Uterus (tissue), 4 donors: ENCODE measurements around the gene RAE1. TPM values are rescaled to one million over a fixed set of nuclear protein-coding genes. Genes with fewer than 3 reads are reported as not detected.

Experiments
- DNase-seq, 2 donors: peaks; one replicate each; pipeline ENCODE4 v3.0.0-alpha.2; 2019 to 2020
- H3K27ac ChIP-seq, 2 donors: fragments of 200-600 bp; sonication (generic); 1 replicate in 1 of 2; 2 replicates in 1 of 2; pipeline ENCODE4 v1.5.1; 2016 to 2018
- H3K27me3 ChIP-seq, 2 donors: fragments of 200-600 bp; sonication (generic); one replicate each; pipeline ENCODE4 v1.5.1; 2018 to 2019; ENCODE audit warnings: control low read depth in 1 of 2
- H3K36me3 ChIP-seq, 2 donors: fragments of 200-600 bp; sonication (generic); one replicate each; pipeline ENCODE4 v1.5.1; 2019; ENCODE audit warnings: control low read depth in 1 of 2
- H3K4me1 ChIP-seq, 2 donors: fragments of 200-600 bp; sonication (generic); one replicate each; pipeline ENCODE4 v1.5.1; 2018 to 2019; ENCODE audit warnings: control low read depth in 1 of 2
- H3K4me3 ChIP-seq, 2 donors: fragments of 200-600 bp; sonication (generic); 1 replicate in 1 of 2; 2 replicates in 1 of 2; pipeline ENCODE4 v1.5.1; 2018 to 2019; ENCODE audit warnings: mild to moderate bottlenecking in 1 of 2
- H3K9me3 ChIP-seq, 2 donors: fragments of 200-600 bp; sonication (generic); one replicate each; pipeline ENCODE4 v1.5.1; 2019; ENCODE audit warnings: control low read depth in 1 of 2
- POLR2A ChIP-seq, 2 donors: fragments of 450-650 bp; IDR thresholded peaks; one replicate each; pipeline ENCODE4 v1.6.1; 2016; ENCODE audit warnings: antibody characterized with exemption in 2 of 2, mild to moderate bottlenecking in 1 of 2, moderate library complexity in 1 of 2
- intact Hi-C: fragments of 100-400 bp; cut with DNase I; formaldehyde crosslinking; loops from one replicate; pipeline ENCODE4 v1.15.1; 2023; ENCODE audit warnings: low total_unique reads
- total RNA-seq, 4 donors: library from RNA; depleted of rRNA in 3 of 4; stranded (reverse); fragments of >200 nt in 3 of 4; gene quantifications; one replicate each; pipeline versions ENCODE4 v1.1.0 to v1.2.4, GENCODE V29; 2014 to 2023
- TF ChIP-seq, protein P1 (sequence below), 4 experiments: fragments of 200-600 bp in 2 of 4; fragments of 450-650 bp in 2 of 4; sonication (generic) in 2 of 4; IDR thresholded peaks; one replicate each; pipeline ENCODE4 v1.5.1; 2016 to 2019; ENCODE audit warnings: antibody characterized with exemption in 4 of 4, mild to moderate bottlenecking in 2 of 4, moderate library complexity in 1 of 4
- donor health status: DM: yes; HTN: yes; CAD: no.

Gene RAE1
- total RNA-seq, 4 donors from 2014 or later: 23.4 to 72.0 (median 36.0) TPM

- Histone ChIP-seq H3K27ac (peak overlapping the region; percentile 78 to 83), H3K9me3 (no peaks in the 10 kb centered on the region), H3K27me3 (no peaks in the 10 kb centered on the region), H3K4me1 (peaks cover 0 to 32% of the 10 kb centered on the region in 2 donors), H3K36me3 (no peaks in the 10 kb centered on the region), H3K4me3 (no peak overlapping the region)
- peak in 1 of 2 donors; percentile 23 for TF ChIP-seq POLR2A (IDR thresholded peaks at IDR 0.05)
- TF ChIP-seq, protein P1, sequence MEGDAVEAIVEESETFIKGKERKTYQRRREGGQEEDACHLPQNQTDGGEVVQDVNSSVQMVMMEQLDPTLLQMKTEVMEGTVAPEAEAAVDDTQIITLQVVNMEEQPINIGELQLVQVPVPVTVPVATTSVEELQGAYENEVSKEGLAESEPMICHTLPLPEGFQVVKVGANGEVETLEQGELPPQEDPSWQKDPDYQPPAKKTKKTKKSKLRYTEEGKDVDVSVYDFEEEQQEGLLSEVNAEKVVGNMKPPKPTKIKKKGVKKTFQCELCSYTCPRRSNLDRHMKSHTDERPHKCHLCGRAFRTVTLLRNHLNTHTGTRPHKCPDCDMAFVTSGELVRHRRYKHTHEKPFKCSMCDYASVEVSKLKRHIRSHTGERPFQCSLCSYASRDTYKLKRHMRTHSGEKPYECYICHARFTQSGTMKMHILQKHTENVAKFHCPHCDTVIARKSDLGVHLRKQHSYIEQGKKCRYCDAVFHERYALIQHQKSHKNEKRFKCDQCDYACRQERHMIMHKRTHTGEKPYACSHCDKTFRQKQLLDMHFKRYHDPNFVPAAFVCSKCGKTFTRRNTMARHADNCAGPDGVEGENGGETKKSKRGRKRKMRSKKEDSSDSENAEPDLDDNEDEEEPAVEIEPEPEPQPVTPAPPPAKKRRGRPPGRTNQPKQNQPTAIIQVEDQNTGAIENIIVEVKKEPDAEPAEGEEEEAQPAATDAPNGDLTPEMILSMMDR (IDR thresholded peaks at IDR 0.05): no peak
- peak; percentile 51 to 68 for DNase-seq
- intact Hi-C loops: loop anchor here (5.0 kb wide), 1 partner anchor 97 kb away; no protein-coding TSS in a partner anchor
These were observed 44.3 kb downstream of the RAE1 start for GRCh38 chr20:57395111-57395966.

DNA sequence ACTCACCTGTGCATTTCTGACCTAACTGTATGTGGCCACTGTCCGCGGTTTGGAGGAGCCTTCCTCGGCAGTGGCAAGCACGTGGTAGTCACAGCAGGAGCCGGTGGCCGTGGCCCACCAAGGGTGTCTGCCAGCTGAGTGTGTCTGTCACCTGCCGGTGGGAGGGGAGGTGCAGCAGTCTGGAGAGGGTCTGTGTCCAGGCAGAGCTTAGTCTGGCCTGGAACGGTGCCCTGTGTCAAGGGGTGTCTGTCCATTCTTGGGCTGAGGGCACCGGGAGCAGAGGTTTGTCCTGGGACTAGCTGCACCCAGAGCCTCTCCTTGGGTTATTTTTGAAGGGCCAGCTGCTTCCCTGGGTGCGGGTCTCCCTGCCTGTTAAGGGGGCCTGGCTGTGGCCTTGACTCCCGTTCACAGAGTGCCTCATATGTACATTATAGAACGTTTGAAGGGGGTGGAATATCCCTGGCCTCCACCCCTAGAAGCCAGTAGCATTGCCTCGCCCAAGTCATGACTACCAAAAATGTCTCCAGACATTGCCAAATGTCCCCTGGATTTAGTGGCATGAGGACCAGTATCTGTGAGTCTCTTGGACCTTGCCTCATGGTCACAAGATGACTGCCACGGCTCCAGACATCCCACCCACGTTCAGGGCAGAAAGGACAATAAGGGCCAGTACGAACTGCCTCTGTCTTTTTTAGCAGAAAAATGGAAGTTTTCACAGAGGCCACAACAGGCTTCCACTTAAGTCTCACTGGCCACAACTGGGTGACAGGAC lies 45.3 kb downstream of the RAE1 start:
- Histone ChIP-seq H3K9me3 (no peaks in the 10 kb centered on the region), H3K4me1 (peaks cover 0 to 37% of the 10 kb centered on the region in 2 donors), H3K4me3 (no peak overlapping the region), H3K27me3 (no peaks in the 10 kb centered on the region), H3K36me3 (no peaks in the 10 kb centered on the region), H3K27ac (peak overlapping the region; percentile 78 to 83)
- intact Hi-C loops: loop anchor here (5.0 kb wide), 1 partner anchor 96 kb away; no protein-coding TSS in a partner anchor
- DNase-seq: no peak
- TF ChIP-seq, protein P1 (IDR thresholded peaks at IDR 0.05): no peak
- no peak for TF ChIP-seq POLR2A (IDR thresholded peaks at IDR 0.05)

GRCh38 chr20:57396984-57397692 lies 46.1 kb downstream of the RAE1 start:
- Histone ChIP-seq H3K27ac (peak overlapping the region; percentile 78 to 83), H3K4me1 (peaks cover 0 to 37% of the 10 kb centered on the region in 2 donors), H3K9me3 (no peaks in the 10 kb centered on the region), H3K27me3 (no peaks in the 10 kb centered on the region), H3K36me3 (no peaks in the 10 kb centered on the region), H3K4me3 (no peak overlapping the region)
- intact Hi-C loops: loop anchor here (5.0 kb wide), 1 partner anchor 95 kb away; no protein-coding TSS in a partner anchor
- DNase-seq: no peak
- no peak for TF ChIP-seq POLR2A (IDR thresholded peaks at IDR 0.05)
- TF ChIP-seq, protein P1 (IDR thresholded peaks at IDR 0.05): no peak

DNA sequence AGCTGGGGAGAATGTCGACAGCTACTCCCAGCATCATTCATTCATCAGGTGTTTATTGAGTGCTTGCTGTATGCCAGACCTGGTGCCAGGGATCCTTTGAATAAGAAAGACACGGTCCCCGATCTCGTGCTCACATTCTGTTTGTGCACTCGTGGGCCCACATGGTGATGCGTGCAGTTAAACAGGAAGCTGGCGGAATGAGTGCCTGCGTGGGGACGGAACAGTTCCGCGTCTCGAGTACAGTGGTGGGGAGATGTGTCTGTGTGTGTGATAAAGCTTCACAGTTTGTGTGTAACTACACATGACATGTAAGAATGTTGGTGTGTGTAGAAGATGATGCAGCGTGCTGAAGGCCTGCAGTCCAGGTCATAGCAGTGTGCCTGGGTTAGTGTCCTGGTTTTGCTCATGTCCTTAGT lies 46.6 kb downstream of the RAE1 start:
- H3K27me3 ChIP-seq: no peaks in the 10 kb centered on the region
- H3K4me3 ChIP-seq: no peak overlapping the region
- TF ChIP-seq, protein P1 (IDR thresholded peaks at IDR 0.05): no peak
- no peak for TF ChIP-seq POLR2A (IDR thresholded peaks at IDR 0.05)
- no peaks in the 10 kb centered on the region for H3K36me3 ChIP-seq
- H3K4me1 ChIP-seq: peaks cover 0 to 37% of the 10 kb centered on the region in 2 donors
- no peaks in the 10 kb centered on the region for H3K9me3 ChIP-seq
- DNase-seq: no peak
- H3K27ac ChIP-seq: peak overlapping the region; percentile 78 to 83
- intact Hi-C loops: loop anchor here (5.0 kb wide), 1 partner anchor 95 kb away; no protein-coding TSS in a partner anchor
